H1 (cell line): ENCODE measurements around the gene SLC25A5. TPM values are rescaled to one million over a fixed set of nuclear protein-coding genes. Genes with fewer than 3 reads are reported as not detected.

Source experiments
- CTCF ChIA-PET: fragments of 300-600 bp; sonication (Branson Sonifier 250); formaldehyde crosslinking; loops from one replicate; lab custom pipeline; 2021; ENCODE audit not compliant: partially characterized antibody; lab: Charles Lee
- POLR2A ChIA-PET: fragments of 300-600 bp; sonication (Branson Sonifier 250); formaldehyde crosslinking; loops from one replicate; lab custom pipeline; 2021; ENCODE audit warnings: inconsistent platforms; ENCODE audit not compliant: partially characterized antibody; lab: Charles Lee
- DNase-seq, 2 experiments: peaks; one replicate each; pipeline versions ENCODE4 v3.0.0 to v3.0.0-alpha.2; 2010 to 2022; ENCODE audit warnings: low spot score in 2 of 2, low read depth in 1 of 2, mixed read lengths in 1 of 2
- FAIRE-seq: peaks from 2 replicates; lab custom pipeline; 2011; peaks lifted over from hg19 to GRCh38; lab: Jason Lieb, UNC
- H2AFZ ChIP-seq: 2 replicates; pipeline ENCODE4 v1.8.1; 2012; ENCODE audit warnings: low read length, inconsistent platforms
- H2AK5ac ChIP-seq: 2 replicates; pipeline ENCODE4 v1.6.1; 2013; ENCODE audit warnings: low read depth, low read length
- H2BK120ac ChIP-seq: replicated peaks from 2 replicates; pipeline ENCODE3; 2013; ENCODE audit warnings: low read depth, low read length, inconsistent platforms
- H2BK12ac ChIP-seq: 2 replicates; pipeline ENCODE4 v1.6.1; 2013; ENCODE audit warnings: low read depth, low read length
- H2BK15ac ChIP-seq: 2 replicates; pipeline ENCODE4 v1.6.1; 2013; ENCODE audit warnings: low read length
- H2BK20ac ChIP-seq: 2 replicates; pipeline ENCODE4 v1.6.1; 2013; ENCODE audit warnings: low read length
- H2BK5ac ChIP-seq: 2 replicates; pipeline ENCODE4 v1.6.1; 2013; ENCODE audit warnings: low read depth, low read length
- H3K14ac ChIP-seq: 2 replicates; pipeline ENCODE4 v1.6.1; 2013; ENCODE audit warnings: inconsistent platforms; ENCODE audit not compliant: insufficient read length
- H3K18ac ChIP-seq: 2 replicates; pipeline ENCODE4 v1.6.1; 2013; ENCODE audit warnings: low read length; ENCODE audit errors: extremely low read depth
- H3K23ac ChIP-seq: 2 replicates; pipeline ENCODE4 v1.6.1; 2013; ENCODE audit warnings: inconsistent platforms; ENCODE audit not compliant: insufficient read length
- H3K23me2 ChIP-seq: 2 replicates; pipeline ENCODE4 v1.6.1; 2013; ENCODE audit warnings: low read depth, low read length
- H3K27ac ChIP-seq: 2 replicates; pipeline ENCODE4 v1.6.1; 2011; ENCODE audit warnings: low read depth, low read length, inconsistent platforms
- H3K27me3 ChIP-seq, 4 experiments: replicated peaks in 1 of 4; 1 replicate in 1 of 4; 2 replicates in 3 of 4; pipeline versions ENCODE4 v1.6.1 to v1.8.1; 2011 to 2013; ENCODE audit warnings: low read length in 3 of 4, mild to moderate bottlenecking in 3 of 4, inconsistent platforms in 2 of 4, mixed read lengths in 2 of 4, moderate library complexity in 1 of 4; ENCODE audit not compliant: control insufficient read depth in 3 of 4, insufficient read depth in 3 of 4; ENCODE audit errors: extremely low read depth in 1 of 4
- H3K36me3 ChIP-seq, 4 experiments: 2 replicates each; pipeline versions ENCODE4 v1.6.1 to v1.8.1; 2011 to 2013; ENCODE audit warnings: mild to moderate bottlenecking in 4 of 4, low read length in 3 of 4, moderate library complexity in 2 of 4, control low read depth in 1 of 4, inconsistent platforms in 1 of 4; ENCODE audit not compliant: insufficient read depth in 4 of 4, control insufficient read depth in 2 of 4
- H3K4ac ChIP-seq: replicated peaks from 2 replicates; pipeline ENCODE3; 2013; ENCODE audit warnings: low read length, low read depth, mixed read lengths, inconsistent platforms; ENCODE audit not compliant: insufficient read length
- H3K4me1 ChIP-seq, 4 experiments: replicated peaks in 1 of 4; 1 replicate in 1 of 4; 2 replicates in 3 of 4; pipeline versions ENCODE4 v1.6.1 to v1.8.1; 2011 to 2013; ENCODE audit warnings: low read length in 3 of 4, inconsistent platforms in 2 of 4, mixed read lengths in 1 of 4; ENCODE audit not compliant: insufficient read depth in 4 of 4, control insufficient read depth in 3 of 4
- H3K4me2 ChIP-seq, 2 experiments: 2 replicates each; pipeline versions ENCODE4 v1.6.1 to v1.8.1; 2011 to 2013; ENCODE audit warnings: low read depth in 2 of 2, low read length in 2 of 2, control low read depth in 1 of 2, inconsistent platforms in 1 of 2, mild to moderate bottlenecking in 1 of 2; ENCODE audit not compliant: insufficient read depth in 1 of 2
- H3K4me3 ChIP-seq, 4 experiments: fragments of 200-600, 300-600 bp in 1 of 4; sonication (generic), shearing (Covaris generic), sonication (Bioruptor Twin) in 1 of 4; 2 replicates each; pipeline versions ENCODE4 v1.5.1 to v1.8.1; 2011 to 2016; ENCODE audit warnings: low read length in 4 of 4, low read depth in 3 of 4, control low read depth in 2 of 4, inconsistent platforms in 2 of 4, mild to moderate bottlenecking in 2 of 4, mixed read lengths in 1 of 4, moderate library complexity in 1 of 4; ENCODE audit not compliant: insufficient read depth in 2 of 4; ENCODE audit errors: extremely low read depth in 1 of 4
- H3K56ac ChIP-seq: replicated peaks from 2 replicates; pipeline ENCODE3; 2013; ENCODE audit warnings: low read depth, mild to moderate bottlenecking, mixed read lengths, low read length, inconsistent platforms; ENCODE audit not compliant: insufficient read length
- H3K79me1 ChIP-seq: 2 replicates; pipeline ENCODE4 v1.6.1; 2013; ENCODE audit warnings: low read depth, low read length, control low read depth
- H3K79me2 ChIP-seq, 2 experiments: 2 replicates each; pipeline versions ENCODE4 v1.6.1 to v1.8.1; 2012 to 2013; ENCODE audit warnings: low read length in 2 of 2, mild to moderate bottlenecking in 2 of 2, inconsistent platforms in 1 of 2; ENCODE audit not compliant: insufficient read depth in 2 of 2, control insufficient read depth in 1 of 2
- H3K9ac ChIP-seq, 4 experiments: replicated peaks in 1 of 4; 1 replicate in 1 of 4; 2 replicates in 3 of 4; pipeline versions ENCODE4 v1.6.1 to v1.8.1; 2011 to 2013; ENCODE audit warnings: low read depth in 3 of 4, low read length in 3 of 4, control low read depth in 2 of 4, mild to moderate bottlenecking in 2 of 4, moderate library complexity in 2 of 4, inconsistent platforms in 1 of 4; ENCODE audit errors: extremely low read depth in 1 of 4
- H3K9me3 ChIP-seq, 2 experiments: 2 replicates each; pipeline versions ENCODE4 v1.6.1 to v1.8.1; 2012 to 2013; ENCODE audit warnings: mild to moderate bottlenecking in 2 of 2, moderate library complexity in 2 of 2, control low read depth in 1 of 2, inconsistent platforms in 1 of 2, low read depth in 1 of 2, low read length in 1 of 2, mixed read lengths in 1 of 2; ENCODE audit not compliant: insufficient read depth in 2 of 2
- H4K20me1 ChIP-seq, 2 experiments: replicated peaks in 1 of 2; 2 replicates each; pipeline versions ENCODE3 to v1.8.1; 2011 to 2013; ENCODE audit warnings: inconsistent platforms in 2 of 2, low read length in 2 of 2, mild to moderate bottlenecking in 1 of 2; ENCODE audit not compliant: insufficient read depth in 2 of 2, control insufficient read depth in 1 of 2
- H4K5ac ChIP-seq: 2 replicates; pipeline ENCODE4 v1.6.1; 2013; ENCODE audit warnings: low read length, low read depth, mixed read lengths, inconsistent platforms; ENCODE audit not compliant: insufficient read length
- H4K8ac ChIP-seq: 2 replicates; pipeline ENCODE4 v1.8.0; 2013; ENCODE audit warnings: mild to moderate bottlenecking, moderate library complexity, low read length, inconsistent platforms; ENCODE audit not compliant: insufficient read depth; ENCODE audit errors: extremely low read depth
- H4K91ac ChIP-seq: replicated peaks from 2 replicates; pipeline ENCODE3; 2013; ENCODE audit warnings: low read length, mixed read lengths, inconsistent platforms; ENCODE audit not compliant: insufficient read length
- ATF2 ChIP-seq: IDR thresholded peaks from 2 replicates; pipeline ENCODE4 v1.6.1; 2012; ENCODE audit warnings: low read length, inconsistent platforms
- CEBPB ChIP-seq: IDR thresholded peaks from 2 replicates; pipeline ENCODE4 v1.6.1; 2012; ENCODE audit warnings: low read depth, low read length
- CREB1 ChIP-seq: IDR thresholded peaks from 2 replicates; pipeline ENCODE4 v1.6.1; 2012; ENCODE audit warnings: inconsistent platforms
- FOSL1 ChIP-seq: IDR thresholded peaks from 2 replicates; pipeline ENCODE4 v1.6.1; 2011; ENCODE audit warnings: mild to moderate bottlenecking, low read depth, low read length, moderate library complexity; ENCODE audit not compliant: insufficient read depth
- GABPA ChIP-seq: IDR thresholded peaks from 2 replicates; pipeline ENCODE4 v1.6.1; 2011; ENCODE audit warnings: mild to moderate bottlenecking, low read length, moderate library complexity, borderline replicate concordance; ENCODE audit not compliant: insufficient read depth
- MAX ChIP-seq: IDR thresholded peaks from 2 replicates; pipeline ENCODE4 v1.6.1; 2012; ENCODE audit warnings: inconsistent platforms
- RAD21 ChIP-seq, 2 experiments: IDR thresholded peaks in 1 of 2; conservative IDR thresholded peaks in 1 of 2; 2 replicates each; pipeline ENCODE4 v1.6.1; 2011; ENCODE audit warnings: low read depth in 2 of 2, low read length in 2 of 2, improper control_type of control experiment in 1 of 2, inconsistent platforms in 1 of 2, mild to moderate bottlenecking in 1 of 2, moderate library complexity in 1 of 2
- RNF2 ChIP-seq: fragments of 200-900, 300-1000 bp; sonication (generic); IDR thresholded peaks from 2 replicates; pipeline ENCODE4 v1.7.1; 2016; ENCODE audit warnings: borderline replicate concordance, low read depth, mild to moderate bottlenecking, antibody characterized with exemption, low read length; ENCODE audit not compliant: poor library complexity, severe bottlenecking; ENCODE audit errors: missing control alignments
- SRF ChIP-seq: IDR thresholded peaks from 2 replicates; pipeline ENCODE4 v1.6.1; 2011; ENCODE audit warnings: mild to moderate bottlenecking, low read depth, low read length, moderate library complexity
- SUZ12 ChIP-seq: fragments of 200-600 bp; sonication (generic); IDR thresholded peaks from 2 replicates; pipeline ENCODE4 v1.6.1; 2012; ENCODE audit warnings: mild to moderate bottlenecking, inconsistent platforms, low read length, moderate library complexity, mixed read lengths
- WGBS, 2 experiments: shearing (Covaris generic) in 1 of 2; methylation state at CpG; one replicate each; pipeline versions ENCODE4 v1.1.6 to v1.1.7; 2013 to 2015; ENCODE audit warnings: low lambda C conversion rate in 2 of 2, mixed read lengths in 2 of 2, inconsistent platforms in 1 of 2, low coverage in 1 of 2, missing lambda C conversion rate in 1 of 2; ENCODE audit not compliant: insufficient replicate concordance in 2 of 2, insufficient coverage in 1 of 2, insufficient read length in 1 of 2; ENCODE audit errors: extremely low coverage in 1 of 2, missing lambda C conversion rate in 1 of 2; 5-methylcytosine and 5-hydroxymethylcytosine counted together
- polyA plus RNA-seq, 7 experiments: library from polyadenylated mRNA; depleted of rRNA in 3 of 7; stranded (reverse) in 5 of 7; unstranded in 2 of 7; fragments of >200 nt in 5 of 7; fragments of 200-250 nt in 2 of 7; gene quantifications; 1 replicate in 5 of 7; 2 replicates in 1 of 7; 4 replicates in 1 of 7; pipeline versions ENCODE4 v1.2.1 to v1.2.3, GENCODE V29; 2011 to 2013; ENCODE audit warnings: missing spikeins in 2 of 7, mixed read lengths in 2 of 7
- total RNA-seq: library from RNA; stranded (reverse); fragmentation: NEBNext Ultra II Directional; extraction: Animal tissue kit (Norgen Biotek cat#: 25700); gene quantifications from 2 replicates; pipeline ENCODE4 v1.2.1, GENCODE V29; 2021
- TF ChIP-seq, protein P1 (sequence below): IDR thresholded peaks from 2 replicates; pipeline ENCODE4 v1.6.1; 2012; ENCODE audit warnings: inconsistent platforms

SLC25A5 gene
- total and polyA plus RNA-seq, 2 of the 8 experiments (the other 6 are each of a cell fraction or from before 2014, with no cell fraction given): 512 to 727 TPM

DNA sequence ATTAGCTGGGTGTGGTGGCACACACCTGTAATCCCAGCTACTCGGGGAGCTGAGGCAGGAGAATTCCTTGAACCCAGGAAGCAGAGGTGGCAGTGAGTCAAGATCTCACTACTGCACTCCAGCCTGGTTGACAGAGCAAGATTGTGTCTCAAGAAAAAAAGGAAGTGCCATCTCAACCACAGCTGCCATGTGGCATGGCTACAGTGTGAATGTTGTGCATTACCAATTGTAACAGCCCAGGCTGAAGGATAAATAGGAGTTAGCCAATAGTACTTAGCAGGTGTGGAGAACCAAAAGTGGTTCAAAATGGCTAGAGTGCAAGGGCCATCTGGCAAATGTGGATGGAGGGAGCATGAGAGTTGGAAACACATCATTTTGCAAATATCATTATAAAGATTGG lies 28.9 kb downstream of the SLC25A5 start:
- 100% methylated on average over 1 of the region's 1 CpG; no CpG with 5 or more reads in 1 of the 2 experiments for WGBS, 2 experiments
- no peak overlapping the region; the same call in 1 of the 2 replicates for H3K18ac ChIP-seq
- H3K23ac ChIP-seq: no peak overlapping the region
- H4K5ac ChIP-seq: no peak overlapping the region
- H3K36me3 ChIP-seq: no peaks in the 10 kb centered on the region
- no peak overlapping the region for H2BK120ac ChIP-seq
- no peak overlapping the region for H2BK12ac ChIP-seq
- H2BK5ac ChIP-seq: no peak overlapping the region
- no peaks in the 10 kb centered on the region for H3K4me1 ChIP-seq
- ChIA-PET POLR2A (no interaction called here), CTCF (interaction anchor here (0.9 to 3.1 kb wide), 5 partner anchors 9 to 233 kb away, joined by 3 to 11 read pairs (median 3); no protein-coding TSS in a partner anchor)
- no peak overlapping the region for H4K8ac ChIP-seq
- H2AK5ac ChIP-seq: no peak overlapping the region
- no peak overlapping the region for H3K4me2 ChIP-seq
- no peak overlapping the region for H3K4ac ChIP-seq
- no peaks in the 10 kb centered on the region for H3K79me2 ChIP-seq
- no peak overlapping the region for H2BK15ac ChIP-seq
- H4K91ac ChIP-seq: no peak overlapping the region
- H3K56ac ChIP-seq: no peak overlapping the region
- no peaks in the 10 kb centered on the region for H3K23me2 ChIP-seq
- DNase-seq (no peak), FAIRE-seq (no peak)
- H3K79me1 ChIP-seq: no peaks in the 10 kb centered on the region
- no peak overlapping the region for H3K14ac ChIP-seq
- no peaks in the 10 kb centered on the region for H3K9me3 ChIP-seq
- no peak overlapping the region for H3K27ac ChIP-seq
- H3K9ac ChIP-seq: no peak overlapping the region
- H3K4me3 ChIP-seq: no peak overlapping the region
- no peak overlapping the region for H2AFZ ChIP-seq
- H3K27me3 ChIP-seq: no peaks in the 10 kb centered on the region
- H4K20me1 ChIP-seq: no peaks in the 10 kb centered on the region
- no peak overlapping the region for H2BK20ac ChIP-seq
- TF ChIP-seq CREB1 (no peak), FOSL1 (no peak), SUZ12 (no peak), RAD21 (IDR thresholded peaks at IDR 0.05 in 1 of 2, conservative IDR thresholded peaks at IDR 0.05 in 1 of 2; ENCODE audit: low read depth in 2 of 2, low read length in 2 of 2) (no peak), RNF2 (no peak), GABPA (no peak), ATF2 (no peak), SRF (no peak), MAX (no peak), CEBPB (no peak)
- TF ChIP-seq, protein P1, sequence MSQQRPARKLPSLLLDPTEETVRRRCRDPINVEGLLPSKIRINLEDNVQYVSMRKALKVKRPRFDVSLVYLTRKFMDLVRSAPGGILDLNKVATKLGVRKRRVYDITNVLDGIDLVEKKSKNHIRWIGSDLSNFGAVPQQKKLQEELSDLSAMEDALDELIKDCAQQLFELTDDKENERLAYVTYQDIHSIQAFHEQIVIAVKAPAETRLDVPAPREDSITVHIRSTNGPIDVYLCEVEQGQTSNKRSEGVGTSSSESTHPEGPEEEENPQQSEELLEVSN: no peak
